ENCODE measurements around the gene BCAS2. TPM values are rescaled to one million over a fixed set of nuclear protein-coding genes. Genes with fewer than 3 reads are reported as not detected.

BCAS2 gene
- 40.8 and 41.8 TPM in 2 replicates for total RNA-seq (2014; rRNA removed; shearing (Covaris generic))
- 35.8 and 39.3 TPM in 2 replicates for total RNA-seq (2022)
- percentile 75 among the genes with signal in this experiment for Bru-seq, nascent RNA
- BruChase-seq, experiment 1, labeled RNA remaining after a 6-hour chase: percentile 66 among the genes with signal in this experiment
- BruChase-seq, experiment 2, labeled RNA remaining after a 2-hour chase: percentile 80 among the genes with signal in this experiment
- long read RNA-seq, transcript BCAS2-201 (7 exons, 1,299 nt): major isoform, 60 of 70 reads
- long read RNA-seq, partial matches to known transcripts: 3 of 70 reads
- long read RNA-seq, other reads (novel, unspliced or antisense): 3 of 70 reads

GRCh38 chr1:114581335-114582287 is at the start of gene BCAS2:
Gene BCAS2, minus strand, starts transcription at chr1:114581615. Its CDS starts 24 bp downstream, at chr1:114581591.
- Histone ChIP-seq H3K79me2 (ENCODE audit: insufficient read depth, low read depth, low read length) (peaks cover 23% of the 10 kb centered on the region; the same call in 1 of the 2 replicates), H2AFZ (ENCODE audit: low read length) (peak within 1 kb of the TSS; percentile 96), H3K9me3 (ENCODE audit: low read length) (peaks cover 7% of the 10 kb centered on the region; the same call in 1 of the 2 replicates), H3K27ac (ENCODE audit: low read depth, low read length, poor library complexity, severe bottlenecking) (peak within 1 kb of the TSS; percentile 47), H4K20me1 (ENCODE audit: insufficient read depth, low read length) (no peaks in the 10 kb centered on the region), H3K9me2 (ENCODE audit: insufficient read depth, low read length) (no peaks in the 10 kb centered on the region), H3K4me2 (ENCODE audit: low read length) (peak within 1 kb of the TSS; percentile 86), H3K4me3 (ENCODE audit: low read depth, low read length, poor library complexity, severe bottlenecking) (peak within 1 kb of the TSS; percentile 94), H3K4me1 (ENCODE audit: insufficient read depth, low read length, poor library complexity, severe bottlenecking) (peaks cover 15% of the 10 kb centered on the region), H3K36me3 (ENCODE audit: insufficient read depth, low read length) (peaks cover 33% of the 10 kb centered on the region)
- intact Hi-C loops (cut with micrococcal nuclease; ENCODE audit: unreplicated experiment): loop anchor here (5.0 kb wide), 2 partner anchors 69 to 201 kb away; partner anchors contain the start of genes SIKE1 and TRIM33
- ChIA-PET POLR2A (interaction anchor here (0.6 to 2.4 kb wide), 12 partner anchors 16 to 822 kb away, joined by 3 to 10 read pairs (median 4); partner anchors contain the start of gene DENND2C), CTCF (ENCODE audit: unreplicated experiment) (no interaction called here)
- peak; percentile 98 for DNase-seq (ENCODE audit: low spot score)
- TF ChIP-seq EZH2phosphoT487 (IDR thresholded peaks at IDR 0.05; ENCODE audit: borderline replicate concordance, low read depth, low read length): no peak
- TF ChIP-seq, protein P1, sequence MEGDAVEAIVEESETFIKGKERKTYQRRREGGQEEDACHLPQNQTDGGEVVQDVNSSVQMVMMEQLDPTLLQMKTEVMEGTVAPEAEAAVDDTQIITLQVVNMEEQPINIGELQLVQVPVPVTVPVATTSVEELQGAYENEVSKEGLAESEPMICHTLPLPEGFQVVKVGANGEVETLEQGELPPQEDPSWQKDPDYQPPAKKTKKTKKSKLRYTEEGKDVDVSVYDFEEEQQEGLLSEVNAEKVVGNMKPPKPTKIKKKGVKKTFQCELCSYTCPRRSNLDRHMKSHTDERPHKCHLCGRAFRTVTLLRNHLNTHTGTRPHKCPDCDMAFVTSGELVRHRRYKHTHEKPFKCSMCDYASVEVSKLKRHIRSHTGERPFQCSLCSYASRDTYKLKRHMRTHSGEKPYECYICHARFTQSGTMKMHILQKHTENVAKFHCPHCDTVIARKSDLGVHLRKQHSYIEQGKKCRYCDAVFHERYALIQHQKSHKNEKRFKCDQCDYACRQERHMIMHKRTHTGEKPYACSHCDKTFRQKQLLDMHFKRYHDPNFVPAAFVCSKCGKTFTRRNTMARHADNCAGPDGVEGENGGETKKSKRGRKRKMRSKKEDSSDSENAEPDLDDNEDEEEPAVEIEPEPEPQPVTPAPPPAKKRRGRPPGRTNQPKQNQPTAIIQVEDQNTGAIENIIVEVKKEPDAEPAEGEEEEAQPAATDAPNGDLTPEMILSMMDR (conservative IDR thresholded peaks at IDR 0.05; ENCODE audit: low read length): no peak
- TSS peak; percentile 98 for BruUV-seq (replicated peaks)

DNA sequence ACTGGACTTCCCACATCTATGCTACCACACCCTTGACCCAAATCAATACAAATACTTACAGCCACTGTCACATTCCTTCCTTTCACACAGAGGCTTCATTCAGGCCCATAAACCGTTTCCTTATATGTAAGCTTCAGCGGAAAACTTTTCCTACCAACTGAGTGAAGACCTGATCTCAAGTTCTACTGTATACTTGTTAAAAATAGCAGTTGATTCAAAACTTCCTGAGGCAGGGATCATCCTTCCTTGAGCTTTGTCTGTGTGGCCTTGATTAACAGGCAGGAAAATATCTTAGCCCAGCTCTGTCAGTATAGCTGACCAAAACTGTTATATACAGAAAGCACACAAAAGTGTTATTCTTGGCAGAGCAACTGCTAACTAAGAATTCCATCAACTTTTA is 45.7 kb upstream of the BCAS2 start:
- Histone ChIP-seq H2AFZ (ENCODE audit: low read length) (no peak overlapping the region), H3K4me2 (ENCODE audit: low read length) (no peak overlapping the region), H4K20me1 (ENCODE audit: insufficient read depth, low read length) (no peaks in the 10 kb centered on the region), H3K4me1 (ENCODE audit: insufficient read depth, low read length, poor library complexity, severe bottlenecking) (no peaks in the 10 kb centered on the region), H3K27ac (ENCODE audit: low read depth, low read length, poor library complexity, severe bottlenecking) (no peak overlapping the region), H3K9me2 (ENCODE audit: insufficient read depth, low read length) (no peaks in the 10 kb centered on the region), H3K4me3 (ENCODE audit: low read depth, low read length, poor library complexity, severe bottlenecking) (no peak overlapping the region), H3K9me3 (ENCODE audit: low read length) (no peaks in the 10 kb centered on the region), H3K36me3 (ENCODE audit: insufficient read depth, low read length) (no peaks in the 10 kb centered on the region), H3K79me2 (ENCODE audit: insufficient read depth, low read depth, low read length) (no peaks in the 10 kb centered on the region)
- ChIA-PET POLR2A (interaction anchor here (0.9 kb wide), 1 partner anchor 38 kb away, joined by 4 read pairs; no protein-coding TSS in a partner anchor), CTCF (ENCODE audit: unreplicated experiment) (no interaction called here)
- intact Hi-C loops (cut with micrococcal nuclease; ENCODE audit: unreplicated experiment): no loop called here
- no TSS peak for BruUV-seq (replicated peaks)
- no peak for TF ChIP-seq EZH2phosphoT487 (IDR thresholded peaks at IDR 0.05; ENCODE audit: borderline replicate concordance, low read depth, low read length)
- TF ChIP-seq, protein P1 (conservative IDR thresholded peaks at IDR 0.05; ENCODE audit: low read length): no peak
- no peak for DNase-seq (ENCODE audit: low spot score)

Measured in OCI-LY7 (cell line).